CD14-positive monocyte (primary cell): ENCODE results near the gene ONECUT1. TPM values are rescaled to one million over a fixed set of nuclear protein-coding genes. Genes with fewer than 3 reads are reported as not detected.

Experiments used
- DNase-seq, 3 donors: peaks; one replicate each; pipeline ENCODE4 v3.0.0-alpha.2; 2011 to 2022
- H2AFZ ChIP-seq: 2 replicates; pipeline ENCODE4 v1.6.0; 2012; ENCODE audit warnings: mild to moderate bottlenecking, low read depth, low read length, inconsistent platforms; ENCODE audit not compliant: insufficient read depth, poor library complexity, severe bottlenecking
- H3K27ac ChIP-seq, 2 donors: 1 replicate in 1 of 2; 2 replicates in 1 of 2; pipeline ENCODE4 v1.5.1; 2012 to 2013; ENCODE audit warnings: low read length in 2 of 2, control low read depth in 1 of 2, inconsistent platforms in 1 of 2, low read depth in 1 of 2, mild to moderate bottlenecking in 1 of 2
- H3K27me3 ChIP-seq, 2 donors: one replicate each; pipeline versions ENCODE4 v1.6.0 to v1.6.1; 2011 to 2013; ENCODE audit warnings: low read length in 2 of 2; ENCODE audit not compliant: control insufficient read depth in 2 of 2, insufficient read depth in 2 of 2
- H3K36me3 ChIP-seq, 2 donors: replicated peaks in 1 of 2; 1 replicate in 1 of 2; 2 replicates in 1 of 2; pipeline versions ENCODE4 v1.5.1 to v1.6.1; 2012 to 2013; ENCODE audit warnings: low read length in 2 of 2, control low read depth in 1 of 2, inconsistent platforms in 1 of 2, mild to moderate bottlenecking in 1 of 2; ENCODE audit not compliant: insufficient read depth in 2 of 2, control insufficient read depth in 1 of 2
- H3K4me1 ChIP-seq, 2 donors: 1 replicate in 1 of 2; 2 replicates in 1 of 2; pipeline versions ENCODE4 v1.5.1 to v1.6.1; 2012 to 2013; ENCODE audit warnings: low read length in 2 of 2, control low read depth in 1 of 2, inconsistent platforms in 1 of 2, mild to moderate bottlenecking in 1 of 2, moderate library complexity in 1 of 2; ENCODE audit not compliant: insufficient read depth in 2 of 2, control insufficient read depth in 1 of 2
- H3K4me2 ChIP-seq: replicated peaks from 2 replicates; pipeline ENCODE3; 2012; ENCODE audit warnings: low read length, moderate library complexity, mild to moderate bottlenecking; ENCODE audit not compliant: poor library complexity, severe bottlenecking; ENCODE audit errors: extremely low read depth
- H3K4me3 ChIP-seq, 3 experiments: fragments of 200-600 bp in 1 of 3; sonication (generic) in 1 of 3; replicated peaks in 1 of 3; 1 replicate in 2 of 3; 2 replicates in 1 of 3; pipeline ENCODE4 v1.5.1; 2011 to 2013; ENCODE audit warnings: low read length in 3 of 3, mild to moderate bottlenecking in 3 of 3, control low read depth in 2 of 3, low read depth in 2 of 3, inconsistent platforms in 1 of 3, moderate library complexity in 1 of 3
- H3K79me2 ChIP-seq: 2 replicates; pipeline ENCODE4 v1.6.0; 2012; ENCODE audit warnings: mild to moderate bottlenecking, control low read depth, inconsistent platforms, low read length, moderate library complexity; ENCODE audit not compliant: insufficient read depth
- H3K9ac ChIP-seq: 2 replicates; pipeline ENCODE4 v1.6.0; 2017; ENCODE audit warnings: low read length, mild to moderate bottlenecking; ENCODE audit not compliant: insufficient read depth, poor library complexity, severe bottlenecking
- H3K9me3 ChIP-seq, 2 donors: replicated peaks in 1 of 2; 1 replicate in 1 of 2; 2 replicates in 1 of 2; pipeline versions ENCODE4 v1.5.1 to v1.6.1; 2012 to 2013; ENCODE audit warnings: low read length in 2 of 2, control low read depth in 1 of 2; ENCODE audit not compliant: control insufficient read depth in 1 of 2, insufficient read depth in 1 of 2
- H4K20me1 ChIP-seq: 2 replicates; pipeline ENCODE4 v1.6.0; 2012; ENCODE audit warnings: mild to moderate bottlenecking, low read length, control low read depth, moderate library complexity; ENCODE audit not compliant: insufficient read depth
- H3K27ac Mint-ChIP-seq, 7 donors: one replicate each; pipeline ENCODE4 v1.8.0; 2020; ENCODE audit warnings: mild to moderate bottlenecking in 7 of 7, mixed read lengths in 7 of 7, moderate library complexity in 6 of 7, inconsistent platforms in 2 of 7
- H3K27me3 Mint-ChIP-seq, 3 donors: one replicate each; pipeline ENCODE4 v1.8.0; 2021 to 2022; ENCODE audit warnings: low read depth in 3 of 3, mild to moderate bottlenecking in 3 of 3, mixed read lengths in 3 of 3, moderate library complexity in 3 of 3, inconsistent platforms in 1 of 3
- H3K36me3 Mint-ChIP-seq, 2 donors: one replicate each; pipeline ENCODE4 v1.8.0; 2020; ENCODE audit warnings: mixed read lengths in 2 of 2, inconsistent platforms in 1 of 2, mild to moderate bottlenecking in 1 of 2
- H3K4me1 Mint-ChIP-seq: one replicate; pipeline ENCODE4 v1.8.0; 2020; ENCODE audit warnings: mild to moderate bottlenecking, mixed read lengths
- H3K4me3 Mint-ChIP-seq, 2 donors: one replicate each; pipeline ENCODE4 v1.8.0; 2020; ENCODE audit warnings: mild to moderate bottlenecking in 2 of 2, mixed read lengths in 2 of 2, moderate library complexity in 1 of 2
- H3K9me3 Mint-ChIP-seq, 7 donors: one replicate each; pipeline ENCODE4 v1.8.0; 2020 to 2022; ENCODE audit warnings: mixed read lengths in 7 of 7, mild to moderate bottlenecking in 6 of 7, moderate library complexity in 6 of 7, inconsistent platforms in 2 of 7
- CTCF ChIP-seq: fragments of 200-600 bp; IDR thresholded peaks from one replicate; pipeline ENCODE4 v1.8.0; 2022; ENCODE audit warnings: antibody characterized with exemption, mild to moderate bottlenecking
- WGBS: methylation state at CpG from one replicate; pipeline ENCODE4 v1.1.5; 2013; ENCODE audit warnings: missing lambda C conversion rate; ENCODE audit not compliant: insufficient coverage; 5-methylcytosine and 5-hydroxymethylcytosine counted together
- intact Hi-C, 2 donors: fragments of 100-400 bp; cut with micrococcal nuclease; formaldehyde crosslinking; loops; one replicate each; pipeline versions ENCODE4 v1.15.0 to v1.15.1; 2023
- polyA plus RNA-seq, 3 donors: library from polyadenylated mRNA; depleted of rRNA in 1 of 3; unstranded in 2 of 3; stranded (reverse) in 1 of 3; fragments of 300-500 nt in 2 of 3; fragments of >200 nt in 1 of 3; fragmentation: Illumina TruSeq in 2 of 3; gene quantifications; 1 replicate in 2 of 3; 2 replicates in 1 of 3; pipeline ENCODE4 v1.2.3, GENCODE V29; 2012 to 2021

ONECUT1 gene
- polyA plus RNA-seq, 3 donors, result not detected

- H3K36me3 ChIP-seq, result no peaks in the 10 kb centered on the region
- no peak overlapping the region for H3K9ac ChIP-seq
- Mint-ChIP-seq H3K27ac (peak overlapping the region in 1 of 7 donors; percentile 38), H3K9me3 (peaks cover 0 to 55% (median 17%) of the 10 kb centered on the region in 7 donors), H3K4me3 (peak overlapping the region in 1 of 2 donors; percentile 58), H3K27me3 (peaks cover 96 to 100% (median 98%) of the 10 kb centered on the region in 3 donors), H3K36me3 (peaks cover 0 to 7% of the 10 kb centered on the region in 2 donors), H3K4me1 (peaks cover 19% of the 10 kb centered on the region)
- H3K79me2 ChIP-seq, result no peaks in the 10 kb centered on the region
- intact Hi-C loops, result no loop called here
- no peak for DNase-seq
- 27% methylated on average over 7 of the region's 14 CpGs for WGBS
- H3K4me2 ChIP-seq, result no peak overlapping the region
- no peaks in the 10 kb centered on the region for H4K20me1 ChIP-seq
- no peak overlapping the region for H3K27ac ChIP-seq
- H3K4me1 ChIP-seq, result peaks cover 18 to 29% of the 10 kb centered on the region in 2 donors
- no peak overlapping the region for H3K4me3 ChIP-seq
- TF ChIP-seq CTCF, result no peak
- H3K27me3 ChIP-seq, result peaks cover 95 to 99% of the 10 kb centered on the region in 2 donors
- H2AFZ ChIP-seq, result no peak overlapping the region
- peaks cover 11 to 56% of the 10 kb centered on the region in 2 donors for H3K9me3 ChIP-seq
These were observed 11.6 kb upstream of the ONECUT1 start for GRCh38 chr15:52801748-52802085.

GRCh38 chr15:52800828-52801747 is 11.0 kb upstream of the ONECUT1 start:
- H3K9me3 Mint-ChIP-seq, result peaks cover 0 to 51% (median 19%) of the 10 kb centered on the region in 7 donors
- H2AFZ ChIP-seq, result no peak overlapping the region
- H3K27me3 ChIP-seq, result peaks cover 95 to 99% of the 10 kb centered on the region in 2 donors
- peaks cover 11 to 62% of the 10 kb centered on the region in 2 donors for H3K9me3 ChIP-seq
- H3K4me2 ChIP-seq, result no peak overlapping the region
- H4K20me1 ChIP-seq, result no peaks in the 10 kb centered on the region
- no peaks in the 10 kb centered on the region for H3K79me2 ChIP-seq
- H3K36me3 ChIP-seq, result no peaks in the 10 kb centered on the region
- H3K4me3 ChIP-seq, result no peak overlapping the region
- DNase-seq, result no peak
- no peak overlapping the region for H3K9ac ChIP-seq
- H3K36me3 Mint-ChIP-seq, result peaks cover 0 to 7% of the 10 kb centered on the region in 2 donors
- H3K27ac Mint-ChIP-seq, result peak overlapping the region in 1 of 7 donors; percentile 51
- no peak overlapping the region for H3K27ac ChIP-seq
- H3K4me1 Mint-ChIP-seq, result peaks cover 19% of the 10 kb centered on the region
- WGBS, result 12% methylated on average over 33 of the region's 44 CpGs
- intact Hi-C loops, result no loop called here
- H3K4me3 Mint-ChIP-seq, result peak overlapping the region in 1 of 2 donors; percentile 76
- H3K4me1 ChIP-seq, result peaks cover 18 to 28% of the 10 kb centered on the region in 2 donors
- peaks cover 96 to 100% (median 98%) of the 10 kb centered on the region in 3 donors for H3K27me3 Mint-ChIP-seq
- TF ChIP-seq CTCF, result no peak
